ENCODE data around the gene TMEM169. TPM values are rescaled to one million over a fixed set of nuclear protein-coding genes. Genes with fewer than 3 reads are reported as not detected.

Gene TMEM169
- total RNA-seq, 4 donors from 2014 or later: 0.41 to 6.4 (median 1.9) TPM; not detected in 1

DNA sequence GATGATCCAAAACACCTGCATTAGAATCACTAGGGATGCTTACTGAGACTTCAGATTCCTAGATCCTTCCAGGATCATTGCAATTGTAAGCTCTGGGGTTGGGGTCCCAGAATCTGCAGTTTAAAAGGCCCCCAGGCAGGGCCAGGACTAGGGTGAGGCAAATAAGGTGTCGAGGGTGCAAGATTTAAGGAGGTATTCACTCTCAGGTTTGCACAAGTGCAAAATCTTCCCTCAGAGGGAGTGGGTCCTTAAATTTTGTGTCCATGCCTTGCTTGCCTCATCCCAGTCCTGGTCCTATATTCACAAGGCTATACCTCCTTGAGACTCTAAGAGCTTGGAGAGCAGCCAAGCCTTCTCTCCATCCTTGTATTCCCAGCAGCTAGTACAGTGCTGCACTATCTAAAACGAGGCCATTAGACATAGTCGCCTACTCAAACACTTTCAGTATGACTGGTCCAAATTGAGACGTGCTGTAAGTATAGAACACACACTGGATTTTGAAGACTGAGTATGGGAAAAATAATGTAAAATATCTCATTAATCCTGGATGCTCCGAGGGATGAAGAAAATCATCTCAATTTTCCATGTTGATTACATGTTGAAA is 36.7 kb upstream of the TMEM169 start:
- Histone ChIP-seq H3K36me3 (peaks cover 0 to 5% (median 0%) of the 10 kb centered on the region in 4 donors), H3K4me1 (no peaks in the 10 kb centered on the region), H3K27me3 (no peaks in the 10 kb centered on the region), H3K27ac (no peak overlapping the region), H3K4me3 (no peak overlapping the region), H3K9me3 (no peaks in the 10 kb centered on the region)
- in situ Hi-C loops (cut with MboI; ENCODE audit: low pct_ligation_motif_present in 1 of 4, low pct_unique_long_range_greater_than_20kb in 1 of 4, low sequenced_read_pairs in 3 of 4) (loop anchor here in 1 of 4 donors (25.0 kb wide), 1 partner anchor 617 kb away; no protein-coding TSS in a partner anchor), intact Hi-C loops (cut with DNase I; ENCODE audit: low total_unique reads) (no loop called here)
- no peak for DNase-seq
- TF ChIP-seq POLR2A (IDR thresholded peaks at IDR 0.05) (no peak), EP300 (IDR thresholded peaks at IDR 0.05; ENCODE audit: low read depth) (no peak), POLR2AphosphoS5 (IDR thresholded peaks at IDR 0.05) (no peak), CTCF (IDR thresholded peaks at IDR 0.05) (no peak)
- 62 to 79% methylated on average over 2 to 5 of the region's 5 CpGs for WGBS, 2 donors (ENCODE audit: low coverage in 1 of 2)

DNA sequence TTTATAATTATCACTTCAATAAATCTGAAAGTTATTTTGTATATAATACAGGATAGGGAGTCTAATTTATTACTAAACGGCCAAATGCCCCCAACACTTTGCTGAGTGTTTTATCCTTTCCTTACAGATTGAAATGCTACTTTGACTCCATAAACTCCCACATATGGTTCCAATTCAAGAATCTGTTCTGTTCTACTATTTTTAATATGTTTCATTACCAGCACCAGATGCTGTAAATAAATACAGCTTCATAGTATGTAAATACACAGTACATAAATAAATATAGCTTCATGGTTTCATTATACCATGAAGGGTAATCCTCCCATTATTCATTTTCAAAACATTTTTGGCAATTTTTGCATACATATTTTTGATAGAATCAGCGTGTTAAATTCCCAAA is 34.3 kb upstream of the TMEM169 start:
- DNase-seq: no peak
- no peak overlapping the region for H3K27ac ChIP-seq
- H3K4me1 ChIP-seq: no peaks in the 10 kb centered on the region
- H3K9me3 ChIP-seq: no peaks in the 10 kb centered on the region
- H3K36me3 ChIP-seq: peaks cover 0 to 5% (median 0%) of the 10 kb centered on the region in 4 donors
- in situ Hi-C loops (cut with MboI; ENCODE audit: low pct_ligation_motif_present in 1 of 4, low pct_unique_long_range_greater_than_20kb in 1 of 4, low sequenced_read_pairs in 3 of 4) (loop anchor here in 1 of 4 donors (25.0 kb wide), 1 partner anchor 615 kb away; no protein-coding TSS in a partner anchor), intact Hi-C loops (cut with DNase I; ENCODE audit: low total_unique reads) (no loop called here)
- no peaks in the 10 kb centered on the region for H3K27me3 ChIP-seq
- no peak overlapping the region for H3K4me3 ChIP-seq
- TF ChIP-seq POLR2A (IDR thresholded peaks at IDR 0.05): no peak
- TF ChIP-seq CTCF (IDR thresholded peaks at IDR 0.05): no peak
- TF ChIP-seq POLR2AphosphoS5 (IDR thresholded peaks at IDR 0.05): no peak
- TF ChIP-seq EP300 (IDR thresholded peaks at IDR 0.05; ENCODE audit: low read depth): no peak
- 88 to 100% methylated on average over 2 of the region's 2 CpGs for WGBS, 2 donors (ENCODE audit: low coverage in 1 of 2)

GRCh38 chr2:216049452-216049851 is 32.3 kb upstream of the TMEM169 start:
- intact Hi-C loops (cut with DNase I; ENCODE audit: low total_unique reads) (no loop called here), in situ Hi-C loops (cut with MboI; ENCODE audit: low pct_ligation_motif_present in 1 of 4, low pct_unique_long_range_greater_than_20kb in 1 of 4, low sequenced_read_pairs in 3 of 4) (loop anchor here in 1 of 4 donors (25.0 kb wide), 1 partner anchor 613 kb away; no protein-coding TSS in a partner anchor)
- 91 to 92% methylated on average over 2 of the region's 2 CpGs for whole genome bisulfite sequencing, 2 donors (ENCODE audit: low coverage in 1 of 2)
- Histone ChIP-seq H3K4me3 (no peak overlapping the region), H3K4me1 (no peaks in the 10 kb centered on the region), H3K36me3 (peaks cover 0 to 5% (median 0%) of the 10 kb centered on the region in 4 donors), H3K27ac (no peak overlapping the region), H3K27me3 (no peaks in the 10 kb centered on the region), H3K9me3 (no peaks in the 10 kb centered on the region)
- no peak for TF ChIP-seq EP300 (IDR thresholded peaks at IDR 0.05; ENCODE audit: low read depth)
- no peak for TF ChIP-seq CTCF (IDR thresholded peaks at IDR 0.05)
- no peak for TF ChIP-seq POLR2A (IDR thresholded peaks at IDR 0.05)
- TF ChIP-seq POLR2AphosphoS5 (IDR thresholded peaks at IDR 0.05): no peak
- DNase-seq: no peak

- Histone ChIP-seq H3K4me3 (no peak overlapping the region), H3K36me3 (peaks cover 0 to 5% (median 0%) of the 10 kb centered on the region in 4 donors), H3K27ac (no peak overlapping the region), H3K9me3 (no peaks in the 10 kb centered on the region), H3K27me3 (no peaks in the 10 kb centered on the region), H3K4me1 (peaks cover 0 to under 1% (median 0%) of the 10 kb centered on the region in 4 donors)
- no peak for TF ChIP-seq POLR2A (IDR thresholded peaks at IDR 0.05)
- TF ChIP-seq POLR2AphosphoS5 (IDR thresholded peaks at IDR 0.05): no peak
- no peak for TF ChIP-seq CTCF (IDR thresholded peaks at IDR 0.05)
- no peak for TF ChIP-seq EP300 (IDR thresholded peaks at IDR 0.05; ENCODE audit: low read depth)
- in situ Hi-C loops (cut with MboI; ENCODE audit: low pct_ligation_motif_present in 1 of 4, low pct_unique_long_range_greater_than_20kb in 1 of 4, low sequenced_read_pairs in 3 of 4) (no loop called here), intact Hi-C loops (cut with DNase I; ENCODE audit: low total_unique reads) (no loop called here)
- DNase-seq: no peak
- WGBS, 2 donors (ENCODE audit: low coverage in 1 of 2): 90 to 94% methylated on average over 3 of the region's 3 CpGs
Measured at GRCh38 chr2:216051350-216051749, 30.4 kb upstream of the TMEM169 start.

Data from transverse colon (tissue), 4 donors.